ENCODE measurements around the gene PPP1R16B.

- no peak for TF ChIP-seq CTCF (IDR thresholded peaks at IDR 0.05)
- no peak for TF ChIP-seq POLR2A (IDR thresholded peaks at IDR 0.05)
Measured at GRCh38 chr20:38905375-38905774, 99.9 kb downstream of the PPP1R16B start.
